Fibroblast of villous mesenchyme (primary cell): ENCODE results near the gene CYTH1. TPM values are rescaled to one million over a fixed set of nuclear protein-coding genes. Genes with fewer than 3 reads are reported as not detected.

ENCODE experiments used
- DNase-seq: peaks from one replicate; pipeline ENCODE4 v3.0.0-alpha.2; 2010; ENCODE audit warnings: low read depth
- H3K4me3 ChIP-seq: 2 replicates; pipeline ENCODE4 v1.5.1; 2011; ENCODE audit warnings: low read depth, mild to moderate bottlenecking, low read length
- CTCF ChIP-seq: IDR thresholded peaks from 2 replicates; pipeline ENCODE4 v1.5.1; 2012; ENCODE audit warnings: low read depth, mild to moderate bottlenecking, low read length; ENCODE audit not compliant: insufficient read depth
- total RNA-seq: library from RNA; depleted of rRNA; stranded (reverse); fragments of >200 nt; gene quantifications from 2 replicates; pipeline ENCODE4 v1.2.3, GENCODE V29; 2012

Gene CYTH1
- total RNA-seq, 1 donor = 19.4 TPM

GRCh38 chr17:78707016-78707415 is 75.1 kb downstream of the CYTH1 start:
- H3K4me3 ChIP-seq = no peak overlapping the region
- DNase-seq = no peak
- no peak for TF ChIP-seq CTCF

GRCh38 chr17:78706271-78706915 is 75.7 kb downstream of the CYTH1 start:
- no peak for TF ChIP-seq CTCF
- DNase-seq = no peak

GRCh38 chr17:78705071-78705470 is 77.0 kb downstream of the CYTH1 start:
- DNase-seq = no peak
- no peak overlapping the region for H3K4me3 ChIP-seq
- no peak for TF ChIP-seq CTCF

More at GRCh38 chr17:78706271-78706915, 75.7 kb downstream of the CYTH1 start:
- H3K4me3 ChIP-seq = no peak overlapping the region

GRCh38 chr17:78704594-78704993 is 77.5 kb downstream of the CYTH1 start:
- no peak for DNase-seq
- H3K4me3 ChIP-seq = no peak overlapping the region
- no peak for TF ChIP-seq CTCF

- no peak overlapping the region for H3K4me3 ChIP-seq
- DNase-seq = no peak
- TF ChIP-seq CTCF = no peak
Measured at GRCh38 chr17:78697554-78698343, 84.3 kb downstream of the CYTH1 start.

GRCh38 chr17:78697122-78697521 is 85.0 kb downstream of the CYTH1 start:
- H3K4me3 ChIP-seq = no peak overlapping the region
- TF ChIP-seq CTCF = no peak
- no peak for DNase-seq
